Adipocyte (in vitro differentiated cells): Measurements from ENCODE around the gene CFAP43.

Experiments used
- DNase-seq: peaks from one replicate; pipeline ENCODE4 v3.0.0-alpha.2; 2015; ENCODE audit warnings: low read depth
- H3K27me3 ChIP-seq: replicated peaks from 2 replicates; pipeline ENCODE4 v1.7.0; 2013; ENCODE audit warnings: mild to moderate bottlenecking, low read length, moderate library complexity; ENCODE audit not compliant: control insufficient read depth, insufficient read depth
- H3K36me3 ChIP-seq: 2 replicates; pipeline ENCODE4 v1.7.0; 2013; ENCODE audit warnings: low read length, mild to moderate bottlenecking, moderate library complexity; ENCODE audit not compliant: control insufficient read depth, insufficient read depth, severe bottlenecking
- H3K4me1 ChIP-seq: 2 replicates; pipeline ENCODE4 v1.7.0; 2013; ENCODE audit warnings: mild to moderate bottlenecking, low read length, moderate library complexity; ENCODE audit not compliant: control insufficient read depth, insufficient read depth
- H3K4me3 ChIP-seq: 2 replicates; pipeline ENCODE4 v1.7.0; 2013; ENCODE audit warnings: mild to moderate bottlenecking, low read length, moderate library complexity
- H3K9ac ChIP-seq: 2 replicates; pipeline ENCODE4 v1.7.0; 2013; ENCODE audit warnings: mild to moderate bottlenecking, low read length, moderate library complexity
- H3K9me3 ChIP-seq: 2 replicates; pipeline ENCODE4 v1.7.0; 2013; ENCODE audit warnings: mild to moderate bottlenecking, low read length, moderate library complexity; ENCODE audit not compliant: control insufficient read depth

CFAP43 gene

DNA sequence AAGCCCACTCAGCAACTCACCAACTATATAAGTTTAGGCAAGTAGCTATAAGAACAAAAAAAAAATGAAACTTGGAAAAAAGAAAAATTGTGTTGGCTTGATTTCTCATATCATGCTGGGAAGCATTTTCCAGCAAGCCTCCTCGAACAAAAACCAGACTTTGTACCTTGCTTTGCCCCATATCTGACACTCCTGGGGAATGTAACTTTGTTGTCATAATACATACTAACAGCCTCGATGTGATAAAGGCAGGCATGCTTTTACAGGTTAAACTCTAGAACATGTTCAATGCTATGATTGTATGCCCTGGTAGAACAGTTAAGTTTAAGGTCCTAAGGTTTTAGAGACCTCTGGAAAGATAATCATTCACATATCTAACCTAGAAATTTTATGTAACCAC, 11.6 kb downstream of the CFAP43 start:
- no peak for DNase-seq
- Histone ChIP-seq H3K36me3 (no peaks in the 10 kb centered on the region), H3K9ac (no peak overlapping the region), H3K4me1 (no peaks in the 10 kb centered on the region), H3K27me3 (peaks cover 7% of the 10 kb centered on the region), H3K9me3 (no peaks in the 10 kb centered on the region), H3K4me3 (no peak overlapping the region)

DNA sequence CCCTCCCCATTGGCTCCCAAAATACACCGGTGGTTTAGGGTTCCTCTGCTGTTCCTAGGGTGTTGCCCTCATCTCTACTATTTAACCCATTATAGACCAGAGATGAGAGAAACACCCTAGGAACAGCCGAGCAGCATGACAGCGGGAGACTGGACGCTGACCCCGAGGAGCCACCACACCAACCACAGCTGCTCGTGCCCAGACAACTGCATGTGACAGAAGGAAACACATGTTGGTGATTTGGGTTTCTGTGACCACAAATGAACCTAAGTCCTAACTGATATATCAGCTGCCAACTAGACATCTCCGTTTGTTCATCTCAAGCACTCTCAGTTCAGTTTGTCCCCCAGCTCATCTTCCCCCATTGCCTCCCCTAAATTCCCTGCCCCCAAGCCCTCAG, 13.4 kb downstream of the CFAP43 start:
- no peaks in the 10 kb centered on the region for H3K9me3 ChIP-seq
- no peaks in the 10 kb centered on the region for H3K36me3 ChIP-seq
- H3K9ac ChIP-seq: no peak overlapping the region
- H3K4me1 ChIP-seq: no peaks in the 10 kb centered on the region
- peaks cover 10% of the 10 kb centered on the region for H3K27me3 ChIP-seq
- H3K4me3 ChIP-seq: no peak overlapping the region
- no peak for DNase-seq

DNA sequence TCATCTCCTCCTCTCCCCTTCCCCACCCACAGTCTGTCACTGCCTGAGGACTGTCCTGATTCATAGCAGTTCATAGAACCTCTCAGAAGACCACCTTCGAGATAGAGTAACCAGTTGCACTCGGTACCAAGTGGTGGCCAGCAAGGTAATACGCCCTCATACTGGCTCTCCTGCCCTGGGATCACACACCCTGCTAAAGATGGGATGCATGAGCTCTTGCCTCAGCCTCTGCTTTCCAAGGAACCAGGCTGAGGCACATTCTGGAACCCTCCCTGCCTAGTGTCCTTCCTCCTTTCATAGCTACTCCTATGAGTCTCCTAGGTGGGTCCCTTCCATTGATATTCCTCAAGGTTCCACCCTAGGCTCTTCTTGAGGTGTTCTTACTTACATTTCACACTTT, 15.5 kb downstream of the CFAP43 start:
- H3K36me3 ChIP-seq: no peaks in the 10 kb centered on the region
- DNase-seq: no peak
- H3K9ac ChIP-seq: no peak overlapping the region
- H3K4me3 ChIP-seq: no peak overlapping the region
- no peaks in the 10 kb centered on the region for H3K4me1 ChIP-seq
- H3K27me3 ChIP-seq: peaks cover 10% of the 10 kb centered on the region
- H3K9me3 ChIP-seq: no peaks in the 10 kb centered on the region

DNA sequence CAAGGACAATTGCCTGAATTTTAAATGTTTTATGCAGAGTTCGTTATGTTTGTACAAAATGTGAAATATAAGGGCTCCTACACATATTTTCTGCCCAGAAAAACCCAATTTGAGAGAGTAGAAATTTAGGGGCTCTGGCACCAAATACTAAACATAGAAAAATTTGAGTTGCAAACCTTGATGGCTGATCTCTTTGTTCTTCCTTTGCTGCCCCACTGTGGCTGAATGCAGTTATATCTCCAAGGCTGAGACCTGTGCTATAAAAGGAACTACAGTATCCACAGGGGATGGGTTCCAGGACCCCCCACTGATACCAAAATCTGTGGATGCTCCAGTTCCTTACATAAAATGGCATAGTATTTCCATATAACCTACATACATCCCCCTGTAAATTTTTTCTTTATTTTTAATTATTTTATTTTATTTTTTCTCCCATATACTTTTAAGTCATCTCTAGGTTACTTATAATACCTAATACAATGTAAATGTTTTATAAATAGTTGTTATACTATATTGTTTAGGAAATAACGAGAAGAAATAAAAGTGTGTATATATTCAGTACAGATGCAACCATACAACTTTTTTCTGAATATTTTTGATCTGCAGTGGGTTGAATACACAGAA, 22.5 kb downstream of the CFAP43 start:
- no peaks in the 10 kb centered on the region for H3K9me3 ChIP-seq
- no peaks in the 10 kb centered on the region for H3K36me3 ChIP-seq
- peaks cover 18% of the 10 kb centered on the region for H3K4me1 ChIP-seq
- H3K4me3 ChIP-seq: no peak overlapping the region
- peak; percentile 78 for DNase-seq
- H3K9ac ChIP-seq: no peak overlapping the region
- H3K27me3 ChIP-seq: no peaks in the 10 kb centered on the region

DNA sequence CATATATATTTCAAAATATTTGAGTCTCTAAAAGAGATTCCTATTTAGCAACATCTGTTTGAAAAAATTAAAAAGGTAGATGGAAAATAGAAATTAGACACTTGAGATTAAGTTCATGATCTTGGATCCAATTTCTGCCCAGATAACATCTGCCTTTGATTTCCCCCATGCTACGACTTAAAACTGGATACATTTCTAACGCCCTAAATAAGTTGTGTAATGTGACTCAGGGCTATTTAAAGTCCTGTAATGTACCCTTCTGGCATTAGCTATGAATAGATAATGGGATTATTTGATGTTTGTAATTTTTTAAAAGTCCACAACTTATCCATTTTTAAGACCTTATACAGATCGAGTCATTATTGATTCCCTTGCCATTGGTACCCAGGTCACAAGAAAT, 23.4 kb downstream of the CFAP43 start:
- DNase-seq: peak; percentile 7
- Histone ChIP-seq H3K4me1 (peaks cover 18% of the 10 kb centered on the region), H3K4me3 (no peak overlapping the region), H3K9ac (peak overlapping the region; percentile 4), H3K27me3 (no peaks in the 10 kb centered on the region), H3K36me3 (no peaks in the 10 kb centered on the region), H3K9me3 (no peaks in the 10 kb centered on the region)

DNA sequence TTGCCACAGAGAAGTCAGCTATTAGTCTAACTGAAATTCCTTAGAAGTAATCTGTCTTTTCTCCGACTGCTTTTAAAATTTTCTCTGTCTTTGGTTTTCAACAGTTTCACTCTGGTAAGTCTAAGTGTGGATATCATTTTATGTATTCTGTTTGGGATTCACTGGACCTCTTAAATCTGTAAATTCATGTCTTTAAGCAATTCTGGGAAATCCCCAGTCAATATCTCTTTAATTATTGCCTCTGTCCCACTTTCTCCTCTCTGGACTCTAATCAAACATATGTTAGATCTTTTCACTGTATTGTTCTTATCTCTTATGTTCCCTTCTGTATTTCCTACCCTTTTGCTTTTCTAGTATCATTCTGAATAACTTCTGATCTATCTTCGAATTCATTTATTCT, 29.9 kb downstream of the CFAP43 start:
- no peak for DNase-seq
- H3K4me1 ChIP-seq: no peaks in the 10 kb centered on the region
- no peak overlapping the region for H3K9ac ChIP-seq
- H3K27me3 ChIP-seq: no peaks in the 10 kb centered on the region
- H3K9me3 ChIP-seq: peaks cover 8% of the 10 kb centered on the region
- no peak overlapping the region for H3K4me3 ChIP-seq
- no peaks in the 10 kb centered on the region for H3K36me3 ChIP-seq

DNA sequence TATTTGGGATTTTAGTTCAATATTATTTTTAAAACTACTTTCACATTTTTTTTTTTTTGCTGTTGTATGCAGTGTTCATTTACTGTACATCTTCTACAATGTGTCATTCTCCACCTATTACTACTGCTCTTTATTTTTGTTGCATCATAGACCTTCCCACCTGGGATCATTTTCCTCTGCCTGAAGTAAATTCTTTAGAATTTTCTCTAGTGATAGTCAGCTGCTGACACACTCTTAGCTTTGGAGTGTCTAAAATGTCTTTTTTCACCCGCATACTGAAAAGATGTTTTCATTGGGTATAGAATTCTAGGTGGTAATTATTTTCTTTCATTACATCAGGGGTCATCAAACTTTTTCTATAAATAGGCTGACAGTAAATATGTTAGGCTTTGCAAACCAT, 30.5 kb downstream of the CFAP43 start:
- no peak for DNase-seq
- H3K4me3 ChIP-seq: no peak overlapping the region
- H3K4me1 ChIP-seq: no peaks in the 10 kb centered on the region
- peaks cover 8% of the 10 kb centered on the region for H3K9me3 ChIP-seq
- H3K36me3 ChIP-seq: no peaks in the 10 kb centered on the region
- no peak overlapping the region for H3K9ac ChIP-seq
- no peaks in the 10 kb centered on the region for H3K27me3 ChIP-seq

DNA sequence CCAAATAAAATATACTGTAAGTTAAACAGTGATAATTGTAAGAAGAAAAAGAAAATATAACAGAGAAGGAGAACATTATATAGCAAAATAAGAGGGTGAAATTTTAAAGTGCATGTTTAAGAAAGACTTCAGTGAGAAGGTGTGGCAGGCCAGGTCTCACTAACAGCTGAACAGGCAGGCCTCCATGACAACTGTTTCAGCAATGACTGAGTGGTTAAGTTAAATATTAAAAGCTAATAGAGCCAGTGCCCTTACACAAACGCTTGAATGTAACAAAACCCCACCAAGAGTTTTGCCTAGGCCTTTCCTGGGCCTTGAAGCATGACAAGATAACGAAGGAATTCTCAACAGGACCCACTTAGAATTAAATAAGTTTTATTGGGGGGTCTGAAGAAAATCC, 32.6 kb downstream of the CFAP43 start:
- no peak overlapping the region for H3K4me3 ChIP-seq
- H3K9ac ChIP-seq: no peak overlapping the region
- H3K27me3 ChIP-seq: no peaks in the 10 kb centered on the region
- H3K4me1 ChIP-seq: no peaks in the 10 kb centered on the region
- H3K9me3 ChIP-seq: peaks cover 8% of the 10 kb centered on the region
- no peak for DNase-seq
- H3K36me3 ChIP-seq: no peaks in the 10 kb centered on the region

DNA sequence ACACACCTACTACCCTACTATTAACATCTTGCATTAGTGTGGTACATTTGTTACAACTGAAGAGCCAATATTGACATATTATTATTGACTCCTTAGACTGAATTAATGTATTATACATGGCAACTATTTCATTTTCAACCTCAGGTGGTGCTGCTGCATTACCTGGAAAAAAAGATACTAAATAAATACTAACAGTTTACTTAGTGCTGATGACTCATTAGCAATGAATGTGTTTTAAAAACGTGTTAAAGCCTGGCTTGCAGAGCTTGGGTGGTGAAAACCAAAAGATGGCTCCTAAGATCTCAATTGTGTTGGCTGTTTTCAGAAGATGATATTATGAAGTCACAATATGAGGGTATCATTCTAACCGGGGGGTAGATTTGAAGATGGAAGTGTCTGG, 34.8 kb downstream of the CFAP43 start:
- Histone ChIP-seq H3K9me3 (peaks cover 8% of the 10 kb centered on the region), H3K9ac (no peak overlapping the region), H3K4me3 (no peak overlapping the region), H3K36me3 (no peaks in the 10 kb centered on the region), H3K27me3 (no peaks in the 10 kb centered on the region), H3K4me1 (no peaks in the 10 kb centered on the region)
- DNase-seq: no peak

DNA sequence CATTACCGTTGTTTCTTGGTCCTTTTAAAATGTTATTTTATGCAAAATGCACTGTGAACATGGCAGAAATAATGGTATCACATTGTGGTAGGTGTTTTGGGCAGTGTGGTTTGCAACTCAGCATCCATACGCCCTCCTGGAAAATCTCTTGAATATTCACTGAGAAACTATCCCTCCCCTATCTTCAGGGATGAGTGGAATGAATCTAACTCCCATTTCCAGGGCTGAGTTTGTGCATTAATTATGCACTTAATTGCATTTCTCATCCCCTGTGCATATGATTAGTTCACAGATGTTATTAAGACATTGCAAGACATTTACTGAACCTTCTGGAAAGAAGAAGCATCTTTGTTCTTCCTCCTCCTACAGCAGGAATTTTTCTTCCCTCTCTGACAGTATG, 36.5 kb downstream of the CFAP43 start:
- no peak overlapping the region for H3K9ac ChIP-seq
- H3K4me1 ChIP-seq: no peaks in the 10 kb centered on the region
- H3K36me3 ChIP-seq: no peaks in the 10 kb centered on the region
- H3K27me3 ChIP-seq: no peaks in the 10 kb centered on the region
- H3K4me3 ChIP-seq: no peak overlapping the region
- DNase-seq: no peak
- no peaks in the 10 kb centered on the region for H3K9me3 ChIP-seq

DNA sequence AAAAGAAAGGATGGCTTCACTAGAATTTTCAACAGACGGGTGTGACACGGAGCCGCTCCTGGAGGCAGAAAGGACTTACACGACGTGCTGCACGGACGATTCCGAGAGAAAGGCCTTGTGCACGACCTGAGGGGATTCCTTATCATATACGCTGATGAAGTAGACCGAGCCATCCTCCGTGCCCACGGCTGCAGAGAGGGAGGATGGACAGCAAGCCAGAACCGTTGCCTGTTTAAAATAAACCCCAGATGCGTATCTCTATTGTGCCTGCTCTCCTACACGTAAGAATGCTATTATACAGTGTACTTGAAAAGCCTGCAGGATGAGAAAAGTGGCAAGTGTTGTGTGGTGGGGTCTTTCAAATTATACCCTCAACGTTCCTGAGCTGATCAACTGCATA, 38.4 kb downstream of the CFAP43 start:
- H3K9me3 ChIP-seq: no peaks in the 10 kb centered on the region
- no peak for DNase-seq
- no peak overlapping the region for H3K4me3 ChIP-seq
- H3K27me3 ChIP-seq: no peaks in the 10 kb centered on the region
- no peaks in the 10 kb centered on the region for H3K4me1 ChIP-seq
- no peak overlapping the region for H3K9ac ChIP-seq
- H3K36me3 ChIP-seq: no peaks in the 10 kb centered on the region

DNA sequence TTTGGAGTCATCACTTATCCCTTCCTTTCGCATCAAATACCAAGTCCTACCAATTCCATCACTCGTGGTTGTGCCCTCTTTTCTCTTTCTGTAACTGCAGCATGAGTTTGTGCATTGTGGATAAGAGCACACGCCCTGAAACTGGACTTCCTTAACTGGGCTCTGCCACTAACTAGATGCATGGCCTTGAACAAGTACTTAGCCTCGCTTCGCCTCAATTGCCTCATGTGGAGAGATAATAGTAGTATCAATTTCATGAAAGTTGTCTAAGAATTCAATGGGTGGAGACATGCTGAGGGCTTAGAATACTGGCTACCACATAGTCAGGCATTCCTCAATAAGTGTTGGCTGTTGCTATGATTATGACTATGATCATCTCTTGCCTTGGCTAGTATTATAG, 41.5 kb downstream of the CFAP43 start:
- Histone ChIP-seq H3K9ac (no peak overlapping the region), H3K4me1 (no peaks in the 10 kb centered on the region), H3K36me3 (no peaks in the 10 kb centered on the region)

More for the DNA sequence above, 41.5 kb downstream of the CFAP43 start:
- no peaks in the 10 kb centered on the region for H3K27me3 ChIP-seq
- no peak overlapping the region for H3K4me3 ChIP-seq
- no peak for DNase-seq
- no peaks in the 10 kb centered on the region for H3K9me3 ChIP-seq
